Upper lobe of left lung (tissue), 6 donors: Measurements from ENCODE around the gene GPR162. TPM values are rescaled to one million over a fixed set of nuclear protein-coding genes. Genes with fewer than 3 reads are reported as not detected.

Experiments
- ATAC-seq, 2 donors: fragments of 200-7000 bp; cut with Tn5 transposase; one replicate each; pipeline ENCODE4 v1.9.1; 2022; ENCODE audit warnings: mild to moderate bottlenecking in 2 of 2, moderate library complexity in 2 of 2; ENCODE audit not compliant: low FRiP score in 2 of 2
- DNase-seq, 2 donors: peaks; one replicate each; pipeline ENCODE4 v3.0.0-alpha.2; 2019 to 2020
- H3K27ac ChIP-seq, 4 donors: fragments of 200-600 bp; sonication (generic); one replicate each; pipeline ENCODE4 v1.5.1; 2016 to 2019
- H3K27me3 ChIP-seq, 4 donors: fragments of 200-600 bp; sonication (generic); one replicate each; pipeline ENCODE4 v1.5.1; 2017 to 2019
- H3K36me3 ChIP-seq, 4 donors: fragments of 200-600 bp; sonication (generic); one replicate each; pipeline ENCODE4 v1.5.1; 2016 to 2019
- H3K4me1 ChIP-seq, 4 donors: fragments of 200-600 bp; sonication (generic); one replicate each; pipeline ENCODE4 v1.5.1; 2018 to 2019
- H3K4me3 ChIP-seq, 4 donors: fragments of 200-600 bp; sonication (generic); one replicate each; pipeline ENCODE4 v1.5.1; 2017 to 2019; ENCODE audit warnings: mild to moderate bottlenecking in 2 of 4, moderate library complexity in 1 of 4
- H3K9me3 ChIP-seq, 4 donors: fragments of 200-600 bp; sonication (generic); one replicate each; pipeline ENCODE4 v1.5.1; 2018 to 2019
- CTCF ChIP-seq, 6 experiments: fragments of 450-650 bp in 4 of 6; fragments of 200-600 bp in 2 of 6; sonication (generic) in 2 of 6; IDR thresholded peaks; one replicate each; pipeline ENCODE4 v1.5.1; 2016 to 2019; ENCODE audit warnings: antibody characterized with exemption in 6 of 6
- EP300 ChIP-seq, 4 donors: sonication (generic); formaldehyde crosslinking; IDR thresholded peaks; one replicate each; pipeline ENCODE4 v1.5.1; 2017; ENCODE audit warnings: antibody characterized with exemption in 4 of 4, control low read depth in 2 of 4
- POLR2A ChIP-seq, 4 donors: fragments of 450-650 bp; IDR thresholded peaks; one replicate each; pipeline ENCODE4 v1.5.1; 2016 to 2017; ENCODE audit warnings: antibody characterized with exemption in 4 of 4, mild to moderate bottlenecking in 2 of 4
- POLR2AphosphoS5 ChIP-seq, 2 donors: sonication (generic); formaldehyde crosslinking; IDR thresholded peaks; one replicate each; pipeline ENCODE4 v1.5.1; 2017; ENCODE audit warnings: antibody characterized with exemption in 2 of 2
- WGBS, 2 donors: methylation state at CpG; one replicate each; pipeline ENCODE4 v1.1.5; 2017 to 2018; 5-methylcytosine and 5-hydroxymethylcytosine counted together
- total RNA-seq, 6 donors: library from RNA; depleted of rRNA in 4 of 6; stranded (reverse); fragments of >200 nt in 4 of 6; gene quantifications; one replicate each; pipeline versions ENCODE4 v1.1.0 to v1.2.1, GENCODE V29; 2016 to 2021
- donor health status: DM: no; HTN: no; CAD: no; lungs with moderate emphysema.
- donor health status: DM: no; HTN: yes; CAD: no; lungs with severe emphysema.

The GPR162 gene
- total RNA-seq, 6 donors from 2014 or later, result 8.1 to 47.1 (median 16.5) TPM

GRCh38 chr12:6807170-6807569, 14.5 kb upstream of the GPR162 start:
- Histone ChIP-seq H3K36me3 (peaks cover 0 to 5% (median 0%) of the 10 kb centered on the region in 4 donors), H3K4me3 (no peak overlapping the region), H3K4me1 (no peaks in the 10 kb centered on the region), H3K27ac (no peak overlapping the region), H3K27me3 (no peaks in the 10 kb centered on the region), H3K9me3 (no peaks in the 10 kb centered on the region)
- ATAC-seq, result no peak
- 83 to 87% methylated on average over 1 of the region's 1 CpG for WGBS, 2 donors
- TF ChIP-seq EP300 (IDR thresholded peaks at IDR 0.05) (no peak), POLR2AphosphoS5 (IDR thresholded peaks at IDR 0.05) (no peak), POLR2A (IDR thresholded peaks at IDR 0.05) (no peak), CTCF (IDR thresholded peaks at IDR 0.05) (no peak)
- no peak for DNase-seq

- H3K4me1 ChIP-seq, result no peaks in the 10 kb centered on the region
- no peak overlapping the region for H3K4me3 ChIP-seq
- H3K9me3 ChIP-seq, result no peaks in the 10 kb centered on the region
- no peaks in the 10 kb centered on the region for H3K27me3 ChIP-seq
- no peaks in the 10 kb centered on the region for H3K36me3 ChIP-seq
- no peak for ATAC-seq
- no peak overlapping the region for H3K27ac ChIP-seq
- WGBS, 2 donors, result 80 to 88% methylated on average over 10 of the region's 10 CpGs
- TF ChIP-seq CTCF (IDR thresholded peaks at IDR 0.05) (no peak), POLR2A (IDR thresholded peaks at IDR 0.05) (no peak), EP300 (IDR thresholded peaks at IDR 0.05) (no peak), POLR2AphosphoS5 (IDR thresholded peaks at IDR 0.05) (no peak)
- no peak for DNase-seq
Observed at GRCh38 chr12:6809056-6809455, 12.6 kb upstream of the GPR162 start.

GRCh38 chr12:6810758-6811157, 10.9 kb upstream of the GPR162 start:
- TF ChIP-seq POLR2A (IDR thresholded peaks at IDR 0.05) (no peak), EP300 (IDR thresholded peaks at IDR 0.05) (no peak), CTCF (IDR thresholded peaks at IDR 0.05) (no peak), POLR2AphosphoS5 (IDR thresholded peaks at IDR 0.05) (no peak)
- Histone ChIP-seq H3K36me3 (no peaks in the 10 kb centered on the region), H3K9me3 (no peaks in the 10 kb centered on the region), H3K4me1 (no peaks in the 10 kb centered on the region), H3K4me3 (no peak overlapping the region), H3K27me3 (no peaks in the 10 kb centered on the region), H3K27ac (no peak overlapping the region)
- DNase-seq (no peak), ATAC-seq (no peak)
- WGBS, 2 donors, result 45 to 81% methylated on average over 1 of the region's 1 CpG

- TF ChIP-seq EP300 (IDR thresholded peaks at IDR 0.05) (no peak), POLR2AphosphoS5 (IDR thresholded peaks at IDR 0.05) (no peak), POLR2A (IDR thresholded peaks at IDR 0.05) (no peak), CTCF (IDR thresholded peaks at IDR 0.05) (no peak)
- Histone ChIP-seq H3K4me1 (no peaks in the 10 kb centered on the region), H3K4me3 (no peak overlapping the region), H3K9me3 (no peaks in the 10 kb centered on the region), H3K27me3 (no peaks in the 10 kb centered on the region), H3K36me3 (peaks cover 0 to 10% (median 1%) of the 10 kb centered on the region in 4 donors), H3K27ac (no peak overlapping the region)
- WGBS, 2 donors, result 42 to 49% methylated on average over 4 of the region's 4 CpGs
- ATAC-seq (no peak), DNase-seq (no peak)
Observed at GRCh38 chr12:6813363-6813762, 8.3 kb upstream of the GPR162 start.

GRCh38 chr12:6816598-6816997, 5.0 kb upstream of the GPR162 start:
- Histone ChIP-seq H3K27me3 (no peaks in the 10 kb centered on the region), H3K9me3 (no peaks in the 10 kb centered on the region), H3K4me1 (peaks cover 6 to 9% (median 7%) of the 10 kb centered on the region in 4 donors), H3K36me3 (peaks cover 0 to 10% (median 2%) of the 10 kb centered on the region in 4 donors), H3K27ac (no peak overlapping the region), H3K4me3 (no peak overlapping the region)
- no peak for DNase-seq
- no peak for ATAC-seq
- WGBS, 2 donors, result 41 to 66% methylated on average over 3 of the region's 3 CpGs
- TF ChIP-seq EP300 (IDR thresholded peaks at IDR 0.05), result no peak
- TF ChIP-seq POLR2AphosphoS5 (IDR thresholded peaks at IDR 0.05), result no peak
- TF ChIP-seq POLR2A (IDR thresholded peaks at IDR 0.05), result no peak
- no peak for TF ChIP-seq CTCF (IDR thresholded peaks at IDR 0.05)
